ENCODE data around the gene SETD2.

Gene SETD2

DNA sequence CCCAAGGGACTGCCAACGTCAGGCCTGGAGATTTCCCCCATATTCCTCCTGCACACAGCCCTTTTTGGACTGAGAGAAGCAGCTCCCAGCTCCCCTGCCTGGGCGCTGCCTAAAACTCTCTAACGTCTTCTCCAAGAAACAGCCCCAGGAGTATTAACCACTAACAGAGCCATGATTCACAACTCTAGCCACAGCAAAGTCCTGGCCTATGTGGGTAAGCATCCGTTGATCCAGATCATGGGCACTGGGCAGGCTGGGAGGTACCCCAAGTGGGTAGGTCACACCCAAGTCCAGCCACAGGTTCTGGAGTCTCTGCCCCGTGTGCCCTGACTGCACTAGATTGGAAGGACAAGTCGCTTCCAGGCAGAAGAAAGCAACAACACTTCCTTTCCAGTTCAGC, 152.5 kb downstream of the SETD2 start:
- no peak for DNase-seq
- in situ Hi-C loops (cut with HindIII; ENCODE audit: low pct_ligation_motif_present, low sequenced_read_pairs), result no loop called here
- Histone ChIP-seq H3K36me3 (replicated peaks) (peaks cover 2% of the 10 kb centered on the region), H3K27me3 (replicated peaks) (no peaks in the 10 kb centered on the region), H3K27ac (no peak overlapping the region), H3K4me3 (ENCODE audit: low read depth, low read length) (no peak overlapping the region)
- TF ChIP-seq CTCF (IDR thresholded peaks at IDR 0.05; ENCODE audit: low read depth, low read length, missing control alignments), result no peak

- DNase-seq, result no peak
- no peak overlapping the region for H3K4me3 ChIP-seq (ENCODE audit: low read depth, low read length)
- no peak for TF ChIP-seq CTCF (IDR thresholded peaks at IDR 0.05; ENCODE audit: low read depth, low read length, missing control alignments)
- in situ Hi-C loops (cut with HindIII; ENCODE audit: low pct_ligation_motif_present, low sequenced_read_pairs), result no loop called here
- no peak overlapping the region for H3K27ac ChIP-seq
- H3K27me3 ChIP-seq (replicated peaks), result no peaks in the 10 kb centered on the region
- no peaks in the 10 kb centered on the region for H3K36me3 ChIP-seq (replicated peaks)
Observed at GRCh38 chr3:47010910-47011309, 153.0 kb downstream of the SETD2 start.

- no peak for TF ChIP-seq CTCF (IDR thresholded peaks at IDR 0.05; ENCODE audit: low read depth, low read length, missing control alignments)
- no peaks in the 10 kb centered on the region for H3K36me3 ChIP-seq (replicated peaks)
Observed at GRCh38 chr3:47010111-47010712, 153.7 kb downstream of the SETD2 start.

DNA sequence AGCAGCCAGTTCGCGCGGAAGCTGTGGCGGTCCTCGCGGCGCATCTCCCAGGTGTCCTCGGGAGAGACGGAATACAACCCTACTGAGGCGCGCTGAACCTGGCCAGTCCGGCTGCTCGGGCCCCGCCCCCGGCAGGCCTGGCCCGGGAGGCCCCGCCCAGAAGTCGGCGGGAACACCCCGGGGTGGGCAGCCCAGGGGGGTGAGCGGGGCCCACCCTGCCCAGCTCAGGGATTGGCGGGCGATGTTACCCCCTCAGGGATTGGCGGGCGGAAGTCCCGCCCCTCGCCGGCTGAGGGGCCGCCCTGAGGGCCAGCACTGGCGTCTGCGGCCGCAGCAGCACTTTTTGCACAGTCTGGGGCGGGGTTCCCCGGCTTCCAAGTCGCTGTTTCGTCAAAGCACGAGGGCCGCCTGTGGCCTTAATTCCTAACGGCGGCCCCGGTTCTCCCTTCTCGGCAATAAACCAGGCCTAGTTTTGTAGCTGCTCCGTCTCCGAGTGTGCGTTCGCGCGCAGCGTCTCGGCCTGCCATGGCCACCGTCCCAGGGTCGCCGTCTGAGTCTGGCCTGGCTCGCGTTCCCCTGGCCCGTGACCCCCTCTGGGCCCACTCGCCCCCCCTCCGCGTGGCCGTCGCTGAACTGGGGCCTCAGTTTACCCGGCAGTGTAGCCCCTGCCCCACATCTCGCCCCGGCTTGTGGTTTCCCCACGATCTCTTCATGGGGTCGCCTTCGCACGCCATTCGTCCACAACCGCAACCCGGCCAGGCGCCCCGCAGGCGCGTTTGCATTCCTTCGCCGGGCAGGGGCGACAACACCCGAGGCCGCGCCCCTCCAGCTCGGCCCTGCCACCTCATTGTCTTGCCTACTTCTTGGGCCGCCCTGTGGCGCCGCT, 154.4 kb downstream of the SETD2 start:
- no peak for TF ChIP-seq CTCF (IDR thresholded peaks at IDR 0.05; ENCODE audit: low read depth, low read length, missing control alignments)
- H3K4me3 ChIP-seq (ENCODE audit: low read depth, low read length), result peak overlapping the region; percentile 62
- no peaks in the 10 kb centered on the region for H3K36me3 ChIP-seq (replicated peaks)
- in situ Hi-C loops (cut with HindIII; ENCODE audit: low pct_ligation_motif_present, low sequenced_read_pairs), result no loop called here
- peak overlapping the region; percentile 75 for H3K27ac ChIP-seq
- DNase-seq, result peak; percentile 83
- H3K27me3 ChIP-seq (replicated peaks), result no peaks in the 10 kb centered on the region

More at GRCh38 chr3:47010111-47010712, 153.7 kb downstream of the SETD2 start:
- in situ Hi-C loops (cut with HindIII; ENCODE audit: low pct_ligation_motif_present, low sequenced_read_pairs), result no loop called here
- Histone ChIP-seq H3K4me3 (ENCODE audit: low read depth, low read length) (peak overlapping the region; percentile 62), H3K27me3 (replicated peaks) (no peaks in the 10 kb centered on the region), H3K27ac (peak overlapping the region; percentile 75)
- DNase-seq, result no peak

- H3K4me3 ChIP-seq (ENCODE audit: low read depth, low read length), result peak overlapping the region; percentile 62
- peaks cover 2% of the 10 kb centered on the region for H3K36me3 ChIP-seq (replicated peaks)
- H3K27ac ChIP-seq, result no peak overlapping the region
- no peaks in the 10 kb centered on the region for H3K27me3 ChIP-seq (replicated peaks)
- no peak for TF ChIP-seq CTCF (IDR thresholded peaks at IDR 0.05; ENCODE audit: low read depth, low read length, missing control alignments)
- DNase-seq, result no peak
- in situ Hi-C loops (cut with HindIII; ENCODE audit: low pct_ligation_motif_present, low sequenced_read_pairs), result no loop called here
Observed at GRCh38 chr3:47008851-47009224, 155.1 kb downstream of the SETD2 start.
